ENCODE data around the gene MCHR2. TPM values are rescaled to one million over a fixed set of nuclear protein-coding genes. Genes with fewer than 3 reads are reported as not detected.

The MCHR2 gene
- total RNA-seq, 1 donor: not detected

- no peak overlapping the region for H3K4me3 ChIP-seq (ENCODE audit: low read depth, low read length)
- TF ChIP-seq, protein P1, sequence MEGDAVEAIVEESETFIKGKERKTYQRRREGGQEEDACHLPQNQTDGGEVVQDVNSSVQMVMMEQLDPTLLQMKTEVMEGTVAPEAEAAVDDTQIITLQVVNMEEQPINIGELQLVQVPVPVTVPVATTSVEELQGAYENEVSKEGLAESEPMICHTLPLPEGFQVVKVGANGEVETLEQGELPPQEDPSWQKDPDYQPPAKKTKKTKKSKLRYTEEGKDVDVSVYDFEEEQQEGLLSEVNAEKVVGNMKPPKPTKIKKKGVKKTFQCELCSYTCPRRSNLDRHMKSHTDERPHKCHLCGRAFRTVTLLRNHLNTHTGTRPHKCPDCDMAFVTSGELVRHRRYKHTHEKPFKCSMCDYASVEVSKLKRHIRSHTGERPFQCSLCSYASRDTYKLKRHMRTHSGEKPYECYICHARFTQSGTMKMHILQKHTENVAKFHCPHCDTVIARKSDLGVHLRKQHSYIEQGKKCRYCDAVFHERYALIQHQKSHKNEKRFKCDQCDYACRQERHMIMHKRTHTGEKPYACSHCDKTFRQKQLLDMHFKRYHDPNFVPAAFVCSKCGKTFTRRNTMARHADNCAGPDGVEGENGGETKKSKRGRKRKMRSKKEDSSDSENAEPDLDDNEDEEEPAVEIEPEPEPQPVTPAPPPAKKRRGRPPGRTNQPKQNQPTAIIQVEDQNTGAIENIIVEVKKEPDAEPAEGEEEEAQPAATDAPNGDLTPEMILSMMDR (IDR thresholded peaks at IDR 0.05; ENCODE audit: insufficient read depth, low read depth, low read length): no peak
Measured at GRCh38 chr6:99997141-99997540, 3.1 kb upstream of the MCHR2 start.

DNA sequence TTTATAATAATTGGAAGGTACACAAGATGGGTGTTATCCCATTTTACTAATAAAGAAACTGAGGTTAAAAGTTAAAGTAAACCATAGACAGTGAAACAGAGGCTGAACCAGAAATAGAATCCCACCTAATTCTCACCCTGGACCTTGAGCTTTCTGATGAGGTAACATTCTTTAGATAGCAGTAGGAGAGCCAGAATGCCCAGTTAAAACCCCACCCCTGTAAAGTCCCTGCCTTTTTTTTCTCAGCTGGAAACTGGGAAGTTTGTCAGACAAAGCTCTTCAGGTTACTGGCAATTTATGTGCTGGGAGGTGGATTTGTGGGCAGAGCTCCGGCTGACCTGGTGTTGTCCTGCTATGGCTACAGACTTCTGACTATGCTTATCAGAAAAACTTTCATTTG is 1.9 kb upstream of the MCHR2 start:
- TF ChIP-seq, protein P1 (IDR thresholded peaks at IDR 0.05; ENCODE audit: insufficient read depth, low read depth, low read length): no peak

More at GRCh38 chr6:99997141-99997540, 3.1 kb upstream of the MCHR2 start:
- no peak for DNase-seq (ENCODE audit: low read depth)

GRCh38 chr6:99993146-99993532 is 884 bp downstream of the MCHR2 start:
- DNase-seq (ENCODE audit: low read depth): no peak
- no peak overlapping the region for H3K4me3 ChIP-seq (ENCODE audit: low read depth, low read length)
- TF ChIP-seq, protein P1 (IDR thresholded peaks at IDR 0.05; ENCODE audit: insufficient read depth, low read depth, low read length): no peak

More for the DNA sequence above, 1.9 kb upstream of the MCHR2 start:
- no peak for DNase-seq (ENCODE audit: low read depth)
- H3K4me3 ChIP-seq (ENCODE audit: low read depth, low read length): no peak overlapping the region

- no peak overlapping the region for H3K4me3 ChIP-seq (ENCODE audit: low read depth, low read length)
- DNase-seq (ENCODE audit: low read depth): no peak
- TF ChIP-seq, protein P1 (IDR thresholded peaks at IDR 0.05; ENCODE audit: insufficient read depth, low read depth, low read length): no peak
Measured at GRCh38 chr6:99991955-99992354, 2.1 kb downstream of the MCHR2 start.

DNA sequence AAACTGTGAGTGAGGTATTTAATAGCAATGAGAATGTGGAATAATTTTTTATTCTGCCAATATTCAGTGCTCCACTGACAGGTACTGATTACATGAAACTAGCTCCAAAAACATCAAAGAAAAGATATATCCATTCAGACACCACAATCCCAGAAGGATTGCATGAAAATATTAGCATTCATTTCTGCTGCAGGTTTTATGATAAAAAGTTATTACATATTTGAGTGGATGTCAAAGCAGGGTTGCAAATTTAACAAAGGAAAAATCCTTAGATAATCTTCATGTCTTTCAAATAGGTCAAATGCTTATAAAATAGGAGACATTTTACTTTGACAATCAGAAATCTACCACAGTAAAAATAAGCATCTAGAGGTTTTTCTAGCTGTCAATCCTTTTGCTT is 13.3 kb downstream of the MCHR2 start:
- no peak overlapping the region for H3K4me3 ChIP-seq (ENCODE audit: low read depth, low read length)
- DNase-seq (ENCODE audit: low read depth): no peak
- TF ChIP-seq, protein P1 (IDR thresholded peaks at IDR 0.05; ENCODE audit: insufficient read depth, low read depth, low read length): no peak

DNA sequence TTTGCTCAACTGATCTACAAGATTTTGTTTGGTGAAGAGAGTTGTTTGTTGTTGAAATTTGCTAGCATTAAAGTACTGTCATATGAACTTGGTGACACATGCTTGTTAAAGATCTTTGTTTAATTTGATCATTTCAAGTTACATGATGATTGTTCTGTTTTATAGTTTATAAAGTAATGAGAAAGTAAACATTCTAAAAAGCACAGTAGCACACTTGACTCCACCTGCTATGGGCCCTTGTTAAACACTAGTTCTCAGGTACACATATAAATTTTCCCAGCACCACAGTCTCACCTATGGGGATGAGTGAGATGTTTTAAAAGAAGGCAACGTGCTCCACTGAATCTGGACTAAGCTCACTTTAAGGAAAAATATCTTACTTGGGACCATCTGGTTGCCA is 14.1 kb downstream of the MCHR2 start:
- DNase-seq (ENCODE audit: low read depth): no peak
- no peak overlapping the region for H3K4me3 ChIP-seq (ENCODE audit: low read depth, low read length)
- TF ChIP-seq, protein P1 (IDR thresholded peaks at IDR 0.05; ENCODE audit: insufficient read depth, low read depth, low read length): no peak

GRCh38 chr6:99967052-99967451 is 27.0 kb downstream of the MCHR2 start:
- TF ChIP-seq, protein P1 (IDR thresholded peaks at IDR 0.05; ENCODE audit: insufficient read depth, low read depth, low read length): no peak
- H3K4me3 ChIP-seq (ENCODE audit: low read depth, low read length): no peak overlapping the region
- no peak for DNase-seq (ENCODE audit: low read depth)
